Measurements from ENCODE around the gene LRG1. TPM values are rescaled to one million over a fixed set of nuclear protein-coding genes. Genes with fewer than 3 reads are reported as not detected.
A peak's percentile ranks its signal among the peaks of the same experiment; 100 is the strongest.
"Not testable (repeated sequence)": the region's sequence is repeated elsewhere in the genome, so short reads cannot be mapped to it uniquely, and the experiment has no call there.

Gene LRG1
- total RNA-seq, 1 donor from 2014 or later, result 3.3 TPM

DNA sequence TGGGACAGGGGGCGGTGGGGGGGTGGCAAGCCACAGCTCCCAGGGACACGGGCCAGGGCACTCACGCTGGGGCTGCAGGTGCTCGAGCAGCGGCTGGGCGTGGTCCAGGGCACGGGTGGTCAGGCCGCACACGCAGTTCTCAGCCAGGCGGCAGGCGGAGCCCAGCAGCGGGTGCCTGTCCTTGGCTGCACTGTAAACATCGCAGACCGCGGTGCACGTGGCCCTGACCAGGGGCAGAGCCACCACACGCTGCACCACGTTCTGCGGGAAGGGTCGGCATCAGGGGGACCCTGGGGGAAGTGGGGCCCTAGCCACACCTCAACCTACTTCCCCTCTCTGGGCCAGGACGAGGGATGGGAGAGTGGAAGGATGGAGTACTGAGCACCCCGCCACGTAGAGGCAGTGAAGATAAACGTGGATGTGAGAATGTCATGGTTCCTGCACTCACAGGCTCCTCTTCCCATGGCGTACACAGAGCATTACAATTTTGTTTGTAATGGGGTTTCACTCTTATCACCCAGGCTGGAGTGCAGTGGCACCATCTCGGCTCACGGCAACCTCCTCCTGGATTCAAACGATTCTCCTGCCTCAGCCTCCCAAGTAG lies 8.2 kb downstream of the LRG1 start:
- H3K9me3 ChIP-seq, result no peaks in the 10 kb centered on the region
- no peak for DNase-seq (ENCODE audit: low spot score in 2 of 2)
- H3K36me3 ChIP-seq, result no peaks in the 10 kb centered on the region
- H3K27ac ChIP-seq, result no peak overlapping the region
- intact Hi-C loops (cut with DNase I), result no loop called here
- no peaks in the 10 kb centered on the region for H3K27me3 ChIP-seq
- no peak for TF ChIP-seq CTCF (IDR thresholded peaks at IDR 0.05)
- no peak overlapping the region for H3K4me3 ChIP-seq
- H3K4me1 ChIP-seq, result peaks cover 0 to 2% of the 10 kb centered on the region in 2 donors

GRCh38 chr19:4529924-4530522 lies 9.8 kb downstream of the LRG1 start:
- intact Hi-C loops (cut with DNase I), result no loop called here
- H3K9me3 ChIP-seq, result no peaks in the 10 kb centered on the region
- H3K36me3 ChIP-seq, result no peaks in the 10 kb centered on the region
- H3K4me1 ChIP-seq, result peaks cover 0 to under 1% of the 10 kb centered on the region in 2 donors
- no peak for DNase-seq (ENCODE audit: low spot score in 2 of 2)
- no peaks in the 10 kb centered on the region for H3K27me3 ChIP-seq
- TF ChIP-seq CTCF (IDR thresholded peaks at IDR 0.05), result no peak
- no peak overlapping the region for H3K4me3 ChIP-seq
- H3K27ac ChIP-seq, result no peak overlapping the region

- DNase-seq (ENCODE audit: low spot score in 2 of 2), result no peak
- Histone ChIP-seq H3K27me3 (no peaks in the 10 kb centered on the region), H3K9me3 (no peaks in the 10 kb centered on the region), H3K4me1 (no peaks in the 10 kb centered on the region), H3K4me3 (no peak overlapping the region), H3K27ac (no peak overlapping the region), H3K36me3 (no peaks in the 10 kb centered on the region)
- intact Hi-C loops (cut with DNase I), result no loop called here
- TF ChIP-seq CTCF (IDR thresholded peaks at IDR 0.05), result no peak
Measured at GRCh38 chr19:4528843-4529242, 11.0 kb downstream of the LRG1 start.

- H3K27ac ChIP-seq; intact Hi-C loops (cut with DNase I); H3K4me3 ChIP-seq; DNase-seq (ENCODE audit: low spot score in 2 of 2); H3K36me3 ChIP-seq; H3K9me3 ChIP-seq; H3K27me3 ChIP-seq; H3K4me1 ChIP-seq: not testable (repeated sequence)
Measured at GRCh38 chr19:4527377-4527776, 12.5 kb downstream of the LRG1 start.

- DNase-seq (ENCODE audit: low spot score in 2 of 2), result no peak
- intact Hi-C loops (cut with DNase I), result no loop called here
- H3K9me3 ChIP-seq, result no peaks in the 10 kb centered on the region
- no peaks in the 10 kb centered on the region for H3K27me3 ChIP-seq
- no peak overlapping the region for H3K4me3 ChIP-seq
- H3K27ac ChIP-seq, result no peak overlapping the region
- no peaks in the 10 kb centered on the region for H3K4me1 ChIP-seq
- H3K36me3 ChIP-seq, result no peaks in the 10 kb centered on the region
- TF ChIP-seq CTCF (IDR thresholded peaks at IDR 0.05), result no peak
Measured at GRCh38 chr19:4525563-4526002, 14.3 kb downstream of the LRG1 start.

GRCh38 chr19:4524808-4525562 lies 14.9 kb downstream of the LRG1 start:
- Histone ChIP-seq H3K27ac (no peak overlapping the region), H3K36me3 (no peaks in the 10 kb centered on the region), H3K27me3 (no peaks in the 10 kb centered on the region), H3K9me3 (no peaks in the 10 kb centered on the region), H3K4me3 (no peak overlapping the region), H3K4me1 (no peaks in the 10 kb centered on the region)
- intact Hi-C loops (cut with DNase I), result no loop called here
- DNase-seq (ENCODE audit: low spot score in 2 of 2), result no peak
- peak; percentile 24 to 68 (median 55) for TF ChIP-seq CTCF (IDR thresholded peaks at IDR 0.05)

Data from ascending aorta (tissue), 2 donors.